SK-N-SH (cell line): ENCODE results near the gene DOCK4. TPM values are rescaled to one million over a fixed set of nuclear protein-coding genes. Genes with fewer than 3 reads are reported as not detected.

Experiments
- CTCF ChIA-PET: fragments of 300-600, 350-600 bp; formaldehyde crosslinking; extraction: SDS; loops from one replicate; lab custom pipeline; 2021; lab: Yijun Ruan, JAX
- POLR2A ChIA-PET: fragments of 350-600 bp; sonication (Branson Sonifier 250); formaldehyde crosslinking; extraction: SDS; loops from one replicate; lab custom pipeline; 2020; ENCODE audit warnings: antibody characterized with exemption, inconsistent platforms; lab: Yijun Ruan, JAX
- DNase-seq: peaks from one replicate; pipeline ENCODE4 v3.0.0; 2012
- H2AFZ ChIP-seq: fragments of 200-600 bp; sonication (generic); 2 replicates; pipeline ENCODE4 v1.8.1; 2016; ENCODE audit warnings: antibody characterized with exemption, mild to moderate bottlenecking, low read depth
- H3F3A ChIP-seq: fragments of 200-600 bp; sonication (generic); replicated peaks from 2 replicates; pipeline ENCODE3; 2016; ENCODE audit warnings: antibody characterized with exemption, mild to moderate bottlenecking; ENCODE audit not compliant: insufficient read depth
- H3K27ac ChIP-seq, 2 experiments: fragments of 200-500 bp in 1 of 2; fragments of 200-600 bp in 1 of 2; sonication (Bioruptor generic) in 1 of 2; sonication (generic), shearing (Covaris generic) in 1 of 2; 2 replicates each; pipeline versions ENCODE4 v1.5.1 to v1.6.1; 2014 to 2016; ENCODE audit warnings: low read depth in 2 of 2, inconsistent platforms in 1 of 2, low read length in 1 of 2, mild to moderate bottlenecking in 1 of 2, mixed read lengths in 1 of 2
- H3K27me3 ChIP-seq: fragments of 200-600 bp; sonication (generic), shearing (Covaris generic); 2 replicates; pipeline ENCODE4 v1.6.1; 2016; ENCODE audit warnings: mixed run types; ENCODE audit not compliant: insufficient read depth
- H3K36me3 ChIP-seq, 2 experiments: fragments of 200-500 bp in 1 of 2; fragments of 200-600 bp in 1 of 2; sonication (Bioruptor generic) in 1 of 2; sonication (generic) in 1 of 2; replicated peaks in 1 of 2; 2 replicates each; pipeline versions ENCODE3 to v1.5.1; 2014 to 2016; ENCODE audit warnings: low read length in 1 of 2, mild to moderate bottlenecking in 1 of 2; ENCODE audit not compliant: insufficient read depth in 2 of 2, control insufficient read depth in 1 of 2
- H3K4me1 ChIP-seq, 2 experiments: fragments of 200-500 bp in 1 of 2; fragments of 200-600 bp in 1 of 2; sonication (Bioruptor generic) in 1 of 2; sonication (generic), shearing (Covaris generic) in 1 of 2; 2 replicates each; pipeline versions ENCODE4 v1.5.1 to v1.6.1; 2014 to 2016; ENCODE audit warnings: low read depth in 1 of 2, low read length in 1 of 2, mixed run types in 1 of 2; ENCODE audit not compliant: insufficient read depth in 2 of 2, control insufficient read depth in 1 of 2
- H3K4me2 ChIP-seq: fragments of 200-600 bp; sonication (generic), shearing (Covaris generic); 2 replicates; pipeline ENCODE4 v1.6.1; 2017; ENCODE audit warnings: mixed run types
- H3K4me3 ChIP-seq, 2 experiments: fragments of 200-500 bp in 1 of 2; fragments of 200-600 bp in 1 of 2; sonication (Bioruptor generic) in 1 of 2; sonication (generic), shearing (Covaris generic) in 1 of 2; 2 replicates each; pipeline versions ENCODE4 v1.5.1 to v1.8.1; 2014 to 2016; ENCODE audit warnings: low read depth in 2 of 2, inconsistent platforms in 1 of 2, low read length in 1 of 2, mild to moderate bottlenecking in 1 of 2, mixed read lengths in 1 of 2, moderate library complexity in 1 of 2
- H3K79me2 ChIP-seq: fragments of 200-600 bp; sonication (generic); 2 replicates; pipeline ENCODE4 v1.8.1; 2017; ENCODE audit warnings: mild to moderate bottlenecking; ENCODE audit not compliant: insufficient read depth
- H3K9ac ChIP-seq: fragments of 200-600 bp; sonication (generic); 2 replicates; pipeline ENCODE4 v1.6.1; 2017; ENCODE audit warnings: mixed run types
- H3K9me2 ChIP-seq: fragments of 200-600 bp; sonication (generic); 2 replicates; pipeline ENCODE4 v1.6.1; 2017; ENCODE audit warnings: mixed run types
- H3K9me3 ChIP-seq: fragments of 200-600 bp; sonication (generic); 2 replicates; pipeline ENCODE4 v1.6.1; 2017; ENCODE audit warnings: mixed run types, mild to moderate bottlenecking, moderate library complexity
- H4K20me1 ChIP-seq: fragments of 200-600 bp; sonication (generic); 2 replicates; pipeline ENCODE4 v1.6.1; 2017; ENCODE audit warnings: mild to moderate bottlenecking, mixed run types; ENCODE audit not compliant: insufficient read depth
- FOSL2 ChIP-seq: IDR thresholded peaks from 2 replicates; pipeline ENCODE4 v1.4.0; 2012; ENCODE audit warnings: low read depth, mild to moderate bottlenecking, moderate library complexity, borderline replicate concordance
- JUND ChIP-seq: IDR thresholded peaks from 2 replicates; pipeline ENCODE4 v1.4.0; 2012
- RCOR1 ChIP-seq: fragments of 150-350 bp; IDR thresholded peaks from 2 replicates; pipeline ENCODE4 v1.6.1; 2017; ENCODE audit warnings: antibody characterized with exemption, low read length
- SIN3A ChIP-seq: IDR thresholded peaks from 2 replicates; pipeline ENCODE4 v1.6.1; 2012; ENCODE audit warnings: low read depth, mild to moderate bottlenecking, low read length, moderate library complexity, borderline replicate concordance
- TCF12 ChIP-seq: IDR thresholded peaks from 2 replicates; pipeline ENCODE4 v1.4.0; 2012
- WGBS: methylation state at CpG from one replicate; pipeline ENCODE4 v1.1.6; 2017; ENCODE audit warnings: low lambda C conversion rate; 5-methylcytosine and 5-hydroxymethylcytosine counted together
- polyA plus RNA-seq, 3 experiments: library from polyadenylated mRNA; depleted of rRNA; stranded (reverse); fragments of >200 nt; gene quantifications; 2 replicates each; pipeline ENCODE4 v1.2.3, GENCODE V29; 2012
- TF ChIP-seq, protein P1 (sequence below): IDR thresholded peaks from 2 replicates; pipeline ENCODE4 v1.4.0; 2012; ENCODE audit warnings: low read depth, borderline replicate concordance
- TF ChIP-seq, protein P2 (sequence below): fragments of 150-350 bp; IDR thresholded peaks from 2 replicates; pipeline ENCODE4 v1.6.1; 2016; ENCODE audit warnings: mild to moderate bottlenecking, low read depth, low read length
- TF ChIP-seq, protein P3 (sequence below): IDR thresholded peaks from 2 replicates; pipeline ENCODE4 v1.4.0; 2012; ENCODE audit warnings: low read depth

Gene DOCK4
- polyA plus RNA-seq, 1 of the 3 experiments (the other 2 are of a cell fraction): 8.5 TPM

DNA sequence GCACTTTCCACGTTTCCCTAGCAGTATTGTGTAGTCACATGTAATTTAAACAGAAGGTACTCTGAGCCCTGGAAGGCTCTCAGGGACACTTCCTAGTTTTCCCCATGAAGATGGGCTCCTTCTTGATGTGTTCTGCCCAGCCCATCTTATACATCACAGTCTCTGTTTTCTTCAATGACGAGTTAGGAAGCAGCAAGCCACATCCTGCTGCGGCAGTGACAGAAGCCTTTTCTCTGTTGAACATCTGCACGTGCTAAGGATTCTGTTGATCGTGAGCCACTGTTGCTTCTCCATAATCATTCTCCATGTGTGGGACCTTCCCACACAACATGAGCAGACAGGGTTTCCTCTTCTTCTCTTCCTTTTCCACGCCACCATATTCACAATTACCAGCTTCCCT lies 346.0 kb downstream of the DOCK4 start:
- Histone ChIP-seq H3K4me1 (peaks cover 0 to 7% of the 10 kb centered on the region in 2 experiments; a peak in 2 of 4 replicates), H4K20me1 (no peaks in the 10 kb centered on the region), H3K9ac (no peak overlapping the region), H3K36me3 (peaks cover 0 to 7% of the 10 kb centered on the region in 2 experiments), H3K4me3 (no peak overlapping the region), H3K79me2 (no peaks in the 10 kb centered on the region), H3K27ac (no peak overlapping the region), H3K4me2 (no peak overlapping the region), H3K27me3 (no peaks in the 10 kb centered on the region), H3F3A (no peaks in the 10 kb centered on the region), H3K9me2 (no peaks in the 10 kb centered on the region), H2AFZ (no peak overlapping the region), H3K9me3 (no peaks in the 10 kb centered on the region)
- POLR2A ChIA-PET: no interaction called here
- no peak for TF ChIP-seq FOSL2
- TF ChIP-seq JUND: no peak
- DNase-seq: no peak
- CTCF ChIA-PET: no interaction called here
- 90% methylated on average over 6 of the region's 6 CpGs for WGBS

DNA sequence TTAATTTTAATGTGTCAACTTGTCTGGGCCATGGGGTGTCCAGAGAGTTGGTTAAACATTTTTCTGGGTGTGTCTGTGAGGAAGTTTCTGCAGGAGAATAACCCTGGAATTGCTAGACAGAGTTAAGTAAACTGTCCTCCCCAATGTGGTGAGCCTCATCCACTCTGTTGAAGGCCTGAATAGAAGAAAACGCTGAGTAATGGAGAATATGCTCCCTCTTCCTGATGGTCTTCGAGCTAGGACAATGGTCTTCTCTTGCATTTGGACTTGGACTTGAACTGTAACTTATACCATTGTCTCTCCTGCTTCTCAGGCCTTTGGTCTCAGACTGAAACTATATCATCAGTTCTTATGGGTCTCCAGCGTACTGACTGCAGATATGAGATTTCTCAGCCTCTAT lies 347.9 kb downstream of the DOCK4 start:
- ChIA-PET CTCF (interaction anchor here (3.8 to 7.9 kb wide), 4 partner anchors 96 to 558 kb away, joined by 16 to 187 read pairs (median 90); no protein-coding TSS in a partner anchor), POLR2A (no interaction called here)
- H3K4me1 ChIP-seq: peaks cover 0 to 11% of the 10 kb centered on the region in 2 experiments; a peak in 2 of 4 replicates
- no peak overlapping the region for H3K4me3 ChIP-seq
- no peaks in the 10 kb centered on the region for H4K20me1 ChIP-seq
- H3K36me3 ChIP-seq: peaks cover 0 to 4% of the 10 kb centered on the region in 2 experiments
- TF ChIP-seq RCOR1: no peak
- no peak for TF ChIP-seq TCF12
- no peak for TF ChIP-seq SIN3A
- TF ChIP-seq, protein P1, sequence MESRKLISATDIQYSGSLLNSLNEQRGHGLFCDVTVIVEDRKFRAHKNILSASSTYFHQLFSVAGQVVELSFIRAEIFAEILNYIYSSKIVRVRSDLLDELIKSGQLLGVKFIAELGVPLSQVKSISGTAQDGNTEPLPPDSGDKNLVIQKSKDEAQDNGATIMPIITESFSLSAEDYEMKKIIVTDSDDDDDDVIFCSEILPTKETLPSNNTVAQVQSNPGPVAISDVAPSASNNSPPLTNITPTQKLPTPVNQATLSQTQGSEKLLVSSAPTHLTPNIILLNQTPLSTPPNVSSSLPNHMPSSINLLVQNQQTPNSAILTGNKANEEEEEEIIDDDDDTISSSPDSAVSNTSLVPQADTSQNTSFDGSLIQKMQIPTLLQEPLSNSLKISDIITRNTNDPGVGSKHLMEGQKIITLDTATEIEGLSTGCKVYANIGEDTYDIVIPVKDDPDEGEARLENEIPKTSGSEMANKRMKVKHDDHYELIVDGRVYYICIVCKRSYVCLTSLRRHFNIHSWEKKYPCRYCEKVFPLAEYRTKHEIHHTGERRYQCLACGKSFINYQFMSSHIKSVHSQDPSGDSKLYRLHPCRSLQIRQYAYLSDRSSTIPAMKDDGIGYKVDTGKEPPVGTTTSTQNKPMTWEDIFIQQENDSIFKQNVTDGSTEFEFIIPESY: no peak
- TF ChIP-seq, protein P2, sequence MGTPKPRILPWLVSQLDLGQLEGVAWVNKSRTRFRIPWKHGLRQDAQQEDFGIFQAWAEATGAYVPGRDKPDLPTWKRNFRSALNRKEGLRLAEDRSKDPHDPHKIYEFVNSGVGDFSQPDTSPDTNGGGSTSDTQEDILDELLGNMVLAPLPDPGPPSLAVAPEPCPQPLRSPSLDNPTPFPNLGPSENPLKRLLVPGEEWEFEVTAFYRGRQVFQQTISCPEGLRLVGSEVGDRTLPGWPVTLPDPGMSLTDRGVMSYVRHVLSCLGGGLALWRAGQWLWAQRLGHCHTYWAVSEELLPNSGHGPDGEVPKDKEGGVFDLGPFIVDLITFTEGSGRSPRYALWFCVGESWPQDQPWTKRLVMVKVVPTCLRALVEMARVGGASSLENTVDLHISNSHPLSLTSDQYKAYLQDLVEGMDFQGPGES: no peak
- TF ChIP-seq, protein P3, sequence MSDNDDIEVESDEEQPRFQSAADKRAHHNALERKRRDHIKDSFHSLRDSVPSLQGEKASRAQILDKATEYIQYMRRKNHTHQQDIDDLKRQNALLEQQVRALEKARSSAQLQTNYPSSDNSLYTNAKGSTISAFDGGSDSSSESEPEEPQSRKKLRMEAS: no peak
- no peak overlapping the region for H3K4me2 ChIP-seq
- H3K79me2 ChIP-seq: no peaks in the 10 kb centered on the region
- 96% methylated on average over 3 of the region's 3 CpGs for WGBS
- no peaks in the 10 kb centered on the region for H3K27me3 ChIP-seq
- no peaks in the 10 kb centered on the region for H3F3A ChIP-seq
- no peaks in the 10 kb centered on the region for H3K9me3 ChIP-seq
- no peaks in the 10 kb centered on the region for H3K9me2 ChIP-seq
- no peak overlapping the region for H2AFZ ChIP-seq
- no peak overlapping the region for H3K9ac ChIP-seq
- no peak for DNase-seq
- H3K27ac ChIP-seq: no peak overlapping the region
